HepG2 (cell line): Measurements from ENCODE around the gene LSR. TPM values are rescaled to one million over a fixed set of nuclear protein-coding genes. Genes with fewer than 3 reads are reported as not detected.

Experiments
- ATAC-seq: fragments of 200-7000 bp; cut with Tn5 transposase; 3 replicates; pipeline ENCODE4 v1.9.1; 2020; ENCODE audit warnings: mild to moderate bottlenecking, moderate library complexity
- BruUV-seq: library from RNA; stranded (reverse); fragments of 400-500 nt; replicated peaks from 2 replicates; lab custom pipeline; 2021; lab: Mats Ljungman, UMichigan
- CTCF ChIA-PET: fragments of 300-600 bp; formaldehyde crosslinking; extraction: SDS; loops from one replicate; lab custom pipeline; 2021; ENCODE audit warnings: low total read pairs, inconsistent platforms, low intra/inter-chr PET ratio; lab: Yijun Ruan, JAX
- POLR2A ChIA-PET: fragments of 350-600 bp; sonication (Branson Sonifier 250); formaldehyde crosslinking; loops from one replicate; lab custom pipeline; 2020; ENCODE audit warnings: antibody characterized with exemption, inconsistent platforms; lab: Yijun Ruan, JAX
- DNase-seq: peaks from one replicate; pipeline ENCODE4 v3.0.0-alpha.2; 2015; ENCODE audit warnings: low spot score
- FAIRE-seq: peaks from 3 replicates; lab custom pipeline; 2011; peaks lifted over from hg19 to GRCh38; lab: Jason Lieb, UNC
- H2AFZ ChIP-seq: one replicate; pipeline ENCODE4 v1.6.1; 2011; ENCODE audit warnings: low read length, inconsistent platforms
- H3K27ac ChIP-seq: fragments of 300-600 bp; 3 replicates; pipeline ENCODE4 v1.8.0; 2011; ENCODE audit warnings: mixed run types, mild to moderate bottlenecking, mixed read lengths, low read length, inconsistent platforms; ENCODE audit not compliant: insufficient read depth; ENCODE audit errors: extremely low read length
- H3K27me3 ChIP-seq, 2 experiments: fragments of 200-600 bp in 1 of 2; 2 replicates in 1 of 2; 3 replicates in 1 of 2; pipeline versions ENCODE4 v1.6.0 to v1.8.0; 2011; ENCODE audit warnings: low read length in 2 of 2, mild to moderate bottlenecking in 2 of 2, moderate library complexity in 2 of 2, inconsistent platforms in 1 of 2; ENCODE audit not compliant: insufficient read depth in 2 of 2, control insufficient read depth in 1 of 2
- H3K36me3 ChIP-seq, 2 experiments: fragments of 200-600 bp in 1 of 2; replicated peaks in 1 of 2; 2 replicates in 1 of 2; 3 replicates in 1 of 2; pipeline versions ENCODE4 v1.5.1 to v1.8.0; 2011; ENCODE audit warnings: low read length in 2 of 2, inconsistent platforms in 1 of 2; ENCODE audit not compliant: insufficient read depth in 2 of 2, control insufficient read depth in 1 of 2
- H3K4me1 ChIP-seq: 2 replicates; pipeline ENCODE4 v1.5.1; 2012; ENCODE audit warnings: low read length, inconsistent platforms; ENCODE audit not compliant: insufficient read depth
- H3K4me2 ChIP-seq: 2 replicates; pipeline ENCODE4 v1.6.0; 2011; ENCODE audit warnings: low read depth, low read length, inconsistent platforms
- H3K4me3 ChIP-seq, 3 experiments: fragments of 200-600 bp in 1 of 3; sonication (generic), shearing (Covaris generic) in 1 of 3; replicated peaks in 1 of 3; 2 replicates each; pipeline ENCODE4 v1.5.1; 2011 to 2016; ENCODE audit warnings: low read length in 3 of 3, inconsistent platforms in 2 of 3, low read depth in 2 of 3, mild to moderate bottlenecking in 2 of 3, control low read depth in 1 of 3, mixed read lengths in 1 of 3; ENCODE audit not compliant: insufficient read depth in 1 of 3
- H3K79me2 ChIP-seq: one replicate; pipeline ENCODE4 v1.6.1; 2011; ENCODE audit warnings: low read length, inconsistent platforms; ENCODE audit not compliant: insufficient read depth
- H3K9ac ChIP-seq: 2 replicates; pipeline ENCODE4 v1.6.0; 2011; ENCODE audit warnings: mild to moderate bottlenecking, low read depth, low read length, inconsistent platforms; ENCODE audit not compliant: insufficient read depth
- H3K9me3 ChIP-seq: 2 replicates; pipeline ENCODE4 v1.5.1; 2012; ENCODE audit warnings: mild to moderate bottlenecking, low read length
- H4K20me1 ChIP-seq: 2 replicates; pipeline ENCODE4 v1.6.0; 2011; ENCODE audit warnings: inconsistent platforms, mild to moderate bottlenecking, low read length, moderate library complexity; ENCODE audit not compliant: insufficient read depth
- ATRX ChIP-seq: sonication (generic); formaldehyde crosslinking; IDR thresholded peaks from 2 replicates; pipeline ENCODE4 v1.4.0; 2020; ENCODE audit warnings: missing genetic modification reagents, borderline replicate concordance
- BCL6 ChIP-seq: IDR thresholded peaks from 2 replicates; pipeline ENCODE4 v1.6.1; 2016; ENCODE audit warnings: missing genetic modification reagents, missing compliant biosample characterization
- FOXJ3 ChIP-seq: sonication (generic); formaldehyde crosslinking; IDR thresholded peaks from 2 replicates; pipeline ENCODE4 v1.4.0; 2020; ENCODE audit warnings: missing genetic modification reagents, mild to moderate bottlenecking, borderline replicate concordance
- HDAC2 ChIP-seq: sonication (generic); formaldehyde crosslinking; IDR thresholded peaks from 2 replicates; pipeline ENCODE4 v1.4.0; 2020; ENCODE audit warnings: missing genetic modification reagents
- KDM5B ChIP-seq: sonication (generic); formaldehyde crosslinking; IDR thresholded peaks from 2 replicates; pipeline ENCODE4 v1.4.0; 2020; ENCODE audit warnings: missing genetic modification reagents, mild to moderate bottlenecking, borderline replicate concordance
- MED1 ChIP-seq: sonication (generic); formaldehyde crosslinking; IDR thresholded peaks from 2 replicates; pipeline ENCODE4 v1.4.0; 2020; ENCODE audit warnings: missing genetic modification reagents
- PAWR ChIP-seq: sonication (generic); formaldehyde crosslinking; IDR thresholded peaks from 2 replicates; pipeline ENCODE4 v1.4.0; 2020; ENCODE audit warnings: missing genetic modification reagents, mild to moderate bottlenecking, borderline replicate concordance
- PPARG ChIP-seq: conservative IDR thresholded peaks from 2 replicates; pipeline ENCODE4 v1.6.1; 2016; ENCODE audit warnings: missing biosample characterization, missing genetic modification reagents
- SPEN ChIP-seq: sonication (generic); formaldehyde crosslinking; IDR thresholded peaks from 2 replicates; pipeline ENCODE4 v1.5.1; 2020; ENCODE audit warnings: low read depth, mild to moderate bottlenecking, missing genetic modification reagents
- ZNF124 ChIP-seq: sonication (generic); formaldehyde crosslinking; IDR thresholded peaks from 2 replicates; pipeline ENCODE4 v1.4.0; 2020; ENCODE audit warnings: missing genetic modification reagents
- ZNF232 ChIP-seq: sonication (generic); formaldehyde crosslinking; IDR thresholded peaks from 2 replicates; pipeline ENCODE4 v1.4.0; 2020; ENCODE audit warnings: missing genetic modification reagents, borderline replicate concordance
- ZNF24 ChIP-seq: fragments of 450-650 bp; IDR thresholded peaks from 2 replicates; pipeline ENCODE4 v1.6.1; 2017; ENCODE audit warnings: antibody characterized with exemption, mild to moderate bottlenecking
- ZNF446 ChIP-seq: sonication (generic); formaldehyde crosslinking; IDR thresholded peaks from 2 replicates; pipeline ENCODE4 v1.5.0; 2020; ENCODE audit warnings: mild to moderate bottlenecking, missing genetic modification reagents
- ZNF615 ChIP-seq: sonication (generic); formaldehyde crosslinking; IDR thresholded peaks from 2 replicates; pipeline ENCODE4 v1.5.0; 2020; ENCODE audit warnings: mild to moderate bottlenecking, missing genetic modification reagents, borderline replicate concordance
- ZNF891 ChIP-seq: sonication (generic); formaldehyde crosslinking; IDR thresholded peaks from 2 replicates; pipeline ENCODE4 v1.5.0; 2020; ENCODE audit warnings: mild to moderate bottlenecking, missing genetic modification reagents
- WGBS: methylation state at CpG from one replicate; pipeline ENCODE4 v1.1.6; 2017; ENCODE audit warnings: low lambda C conversion rate; 5-methylcytosine and 5-hydroxymethylcytosine counted together
- in situ Hi-C: cut with HindIII; loops from 2 replicates; pipeline ENCODE4 v1.10.0; 2017; ENCODE audit warnings: low pct_unique_long_range_greater_than_20kb; ENCODE audit not compliant: extremely low pct_ligation_motif_present
- intact Hi-C: fragments of 100-400 bp; cut with micrococcal nuclease; formaldehyde crosslinking; loops from one replicate; pipeline ENCODE4 v1.10.0; 2022; ENCODE audit not compliant: unreplicated experiment
- polyA plus RNA-seq, 8 experiments: library from polyadenylated mRNA; depleted of rRNA in 3 of 8; stranded (reverse) in 7 of 8; unstranded in 1 of 8; fragments of >200 nt; fragmentation: Illumina TruSeq in 4 of 8; extraction: Trizol in 4 of 8; gene quantifications; 2 replicates each; pipeline versions ENCODE4 v1.2.1 to v1.2.3, GENCODE V29; 2011 to 2016; ENCODE audit warnings: low read depth in 4 of 8, missing spikeins in 1 of 8, mixed read lengths in 1 of 8; ENCODE audit not compliant: insufficient read depth in 1 of 8
- total RNA-seq, 5 experiments: library from RNA; depleted of rRNA; stranded (reverse); fragments of >200 nt; fragmentation: Illumina TruSeq; extraction: Trizol; gene quantifications; 2 replicates each; pipeline ENCODE4 v1.2.3, GENCODE V29; 2016; ENCODE audit warnings: low read depth in 1 of 5
- TF ChIP-seq, protein P1 (sequence below): sonication (generic); formaldehyde crosslinking; IDR thresholded peaks from 2 replicates; pipeline ENCODE4 v1.5.1; 2020; ENCODE audit warnings: mild to moderate bottlenecking, missing genetic modification reagents

LSR gene
- total and polyA plus RNA-seq, 2 of the 13 experiments (the other 11 are each of a cell fraction or from before 2014, with no cell fraction given) = 29.2 to 79.2 TPM

- BruUV-seq = no TSS peak
- Histone ChIP-seq H4K20me1 (no peaks in the 10 kb centered on the region), H2AFZ (no peak overlapping the region), H3K4me1 (peaks cover 60% of the 10 kb centered on the region), H3K27me3 (peaks cover 6 to 46% of the 10 kb centered on the region in 2 experiments), H3K9me3 (no peaks in the 10 kb centered on the region), H3K36me3 (no peaks in the 10 kb centered on the region), H3K79me2 (no peaks in the 10 kb centered on the region), H3K27ac (no peak overlapping the region), H3K4me2 (peak overlapping the region; percentile 25; the same call in 1 of the 2 replicates), H3K9ac (no peak overlapping the region), H3K4me3 (no peak overlapping the region)
- POLR2A ChIA-PET = interaction anchor here (1.0 to 2.3 kb wide), 2 partner anchors 9 to 11 kb away, joined by 4 to 9 read pairs; partner anchors contain the start of gene HAMP
- 18% methylated on average over 6 of the region's 6 CpGs for WGBS
- ATAC-seq = peak; percentile 47
- no peak for FAIRE-seq
- in situ Hi-C loops (no loop called here), intact Hi-C loops (no loop called here)
- CTCF ChIA-PET = no interaction called here
- no peak for DNase-seq
- TF ChIP-seq KDM5B (CRISPR knock-in tag) = no peak
- TF ChIP-seq PAWR (CRISPR knock-in tag) = no peak
- no peak for TF ChIP-seq ATRX
- no peak for TF ChIP-seq HDAC2 (CRISPR knock-in tag)
- TF ChIP-seq BCL6 (CRISPR knock-in tag) = 0 out of 2 replicates have a peak, but pooled peaks have one; percentile 8
- TF ChIP-seq ZNF124 (CRISPR knock-in tag) = no peak
Measured at GRCh38 chr19:35291259-35291658, 42.5 kb downstream of the LSR start.

GRCh38 chr19:35291916-35292315 lies 43.1 kb downstream of the LSR start, which contains the start of gene MAG:
Gene MAG (plus strand): TSS chr19:35292161. CDS start chr19:35295409, 3,248 bp downstream.
- intact Hi-C loops = no loop called here
- Histone ChIP-seq H2AFZ (no peak within 1 kb of the TSS), H3K4me3 (no peak within 1 kb of the TSS), H3K4me1 (peaks cover 66% of the 10 kb centered on the region), H4K20me1 (no peaks in the 10 kb centered on the region), H3K9ac (no peak within 1 kb of the TSS), H3K27ac (no peak within 1 kb of the TSS), H3K9me3 (no peaks in the 10 kb centered on the region), H3K27me3 (peaks cover 6 to 46% of the 10 kb centered on the region in 2 experiments), H3K4me2 (peak within 1 kb of the TSS; percentile 25; the same call in 1 of the 2 replicates), H3K36me3 (no peaks in the 10 kb centered on the region), H3K79me2 (no peaks in the 10 kb centered on the region)
- FAIRE-seq (no peak), ATAC-seq (no peak), DNase-seq (no peak)
- BruUV-seq = no TSS peak
- 33% methylated on average over 9 of the region's 12 CpGs for WGBS
- ChIA-PET POLR2A (interaction anchor here (2.3 kb wide), 1 partner anchor 11 kb away, joined by 9 read pairs; no protein-coding TSS in a partner anchor), CTCF (no interaction called here)
- in situ Hi-C loops = no loop called here
- TF ChIP-seq MED1 = no peak
- TF ChIP-seq, protein P1, sequence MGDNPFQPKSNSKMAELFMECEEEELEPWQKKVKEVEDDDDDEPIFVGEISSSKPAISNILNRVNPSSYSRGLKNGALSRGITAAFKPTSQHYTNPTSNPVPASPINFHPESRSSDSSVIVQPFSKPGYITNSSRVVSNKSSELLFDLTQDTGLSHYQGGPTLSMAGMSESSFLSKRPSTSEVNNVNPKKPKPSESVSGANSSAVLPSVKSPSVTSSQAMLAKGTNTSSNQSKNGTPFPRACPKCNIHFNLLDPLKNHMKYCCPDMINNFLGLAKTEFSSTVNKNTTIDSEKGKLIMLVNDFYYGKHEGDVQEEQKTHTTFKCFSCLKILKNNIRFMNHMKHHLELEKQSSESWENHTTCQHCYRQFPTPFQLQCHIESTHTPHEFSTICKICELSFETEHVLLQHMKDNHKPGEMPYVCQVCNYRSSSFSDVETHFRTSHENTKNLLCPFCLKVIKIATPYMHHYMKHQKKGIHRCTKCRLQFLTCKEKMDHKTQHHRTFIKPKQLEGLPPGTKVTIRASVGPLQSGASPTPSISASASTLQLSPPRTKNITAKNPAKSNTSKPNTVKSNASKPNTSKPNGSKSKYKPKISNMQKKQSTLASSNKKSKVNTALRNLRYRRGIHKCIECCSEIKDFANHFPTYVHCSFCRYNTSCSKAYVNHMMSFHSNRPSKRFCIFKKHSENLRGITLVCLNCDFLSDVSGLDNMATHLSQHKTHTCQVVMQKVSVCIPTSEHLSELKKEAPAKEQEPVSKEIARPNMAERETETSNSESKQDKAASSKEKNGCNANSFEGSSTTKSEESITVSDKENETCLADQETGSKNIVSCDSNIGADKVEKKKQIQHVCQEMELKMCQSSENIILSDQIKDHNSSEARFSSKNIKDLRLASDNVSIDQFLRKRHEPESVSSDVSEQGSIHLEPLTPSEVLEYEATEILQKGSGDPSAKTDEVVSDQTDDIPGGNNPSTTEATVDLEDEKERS (CRISPR knock-in tag) = no peak
- no peak for TF ChIP-seq FOXJ3 (CRISPR knock-in tag)
- TF ChIP-seq ZNF232 = no peak
- no peak for TF ChIP-seq ZNF446 (CRISPR knock-in tag)
- no peak for TF ChIP-seq ZNF615 (CRISPR knock-in tag)
- no peak for TF ChIP-seq SPEN
- no peak for TF ChIP-seq ZNF891
- no peak for TF ChIP-seq ZNF24
- TF ChIP-seq PPARG (CRISPR knock-in tag) = no peak
